NT2/D1 (cell line): Measurements from ENCODE around the gene WDR5.

Experiments used
- YY1 ChIP-seq: IDR thresholded peaks from 2 replicates; pipeline ENCODE4 v1.6.1; 2011; ENCODE audit not compliant: insufficient read length, insufficient read depth
- ZNF274 ChIP-seq: IDR thresholded peaks from 2 replicates; pipeline ENCODE4 v1.6.1; 2011; ENCODE audit warnings: mild to moderate bottlenecking, low read depth, low read length

DNA sequence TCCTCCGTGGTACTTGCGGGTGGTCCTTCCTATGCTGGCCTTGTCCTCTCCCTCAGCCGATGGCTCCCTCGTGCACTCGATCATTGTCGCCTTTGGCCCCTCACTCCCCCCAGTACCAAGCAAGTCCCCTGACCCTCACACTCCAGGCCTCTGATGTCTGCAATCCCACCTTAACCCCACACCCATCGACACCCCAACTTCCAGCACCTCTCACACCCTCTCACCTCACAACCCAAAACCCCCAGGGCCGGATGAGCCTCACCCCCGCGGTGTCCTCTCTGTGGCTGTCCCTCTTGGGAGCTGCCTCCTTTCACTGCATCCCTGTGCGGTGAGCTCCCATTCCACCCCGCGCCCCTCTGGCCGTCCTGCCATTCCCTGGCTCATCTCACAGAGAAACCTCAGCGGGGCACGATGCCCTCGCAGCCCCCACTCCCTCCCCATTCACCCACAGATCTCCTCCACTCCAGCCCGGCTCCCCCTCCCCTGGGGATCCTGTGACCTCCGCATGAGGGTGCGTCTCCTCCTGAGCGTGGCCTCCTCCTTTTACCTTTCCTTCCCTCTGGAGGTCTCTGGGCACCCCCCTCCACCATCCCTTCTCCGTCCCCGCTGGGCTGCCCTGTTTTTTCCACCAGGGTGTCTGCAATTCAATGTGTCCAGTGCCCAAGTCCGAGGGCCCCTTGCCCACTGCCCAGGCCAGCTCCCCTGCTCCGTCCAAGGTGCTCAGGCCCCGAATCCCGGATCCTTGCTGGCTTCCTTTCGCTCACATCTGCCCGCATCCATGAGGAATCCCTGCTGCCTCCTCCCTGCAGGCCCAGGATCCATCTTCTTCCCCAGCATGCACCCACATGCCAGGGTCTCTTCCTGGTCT is 44.3 kb downstream of the WDR5 start:
- TF ChIP-seq YY1, result no peak
- no peak for TF ChIP-seq ZNF274
